Endothelial cell of umbilical vein (primary cell): Measurements from ENCODE around the gene PDE10A.

Experiments used
- CTCF ChIP-seq, 2 donors: IDR thresholded peaks; 1 replicate in 1 of 2; 2 replicates in 1 of 2; pipeline ENCODE4 v1.5.1; 2011; ENCODE audit warnings: low read length in 2 of 2, mild to moderate bottlenecking in 2 of 2, moderate library complexity in 2 of 2, control low read depth in 1 of 2, inconsistent platforms in 1 of 2, low read depth in 1 of 2; ENCODE audit not compliant: insufficient read depth in 1 of 2; ENCODE audit errors: extremely low read depth in 1 of 2
- POLR2A ChIP-seq: IDR thresholded peaks from 2 replicates; pipeline ENCODE4 v1.6.1; 2012; ENCODE audit warnings: low read depth, mild to moderate bottlenecking, control low read depth, low read length

DNA sequence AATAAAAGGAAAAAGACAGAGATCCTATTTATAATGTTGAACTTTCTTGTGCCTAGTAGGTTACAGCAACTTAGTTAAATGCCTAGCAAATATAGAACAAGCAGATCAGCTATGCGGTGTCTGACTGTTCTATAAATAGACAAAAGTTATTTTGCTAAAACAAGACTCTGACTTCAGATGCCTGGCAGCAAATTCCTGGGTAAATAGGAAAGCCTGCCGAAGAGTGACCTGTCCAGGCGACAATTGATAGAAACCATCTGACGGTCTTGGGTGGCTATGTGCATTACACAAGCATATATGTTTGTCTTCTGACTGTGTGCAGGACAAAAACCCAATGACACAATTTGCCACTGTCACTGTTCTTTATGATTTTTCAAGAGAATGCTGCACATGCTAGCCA, 38.0 kb upstream of the PDE10A start:
- TF ChIP-seq CTCF (IDR thresholded peaks at IDR 0.05; ENCODE audit: extremely low read depth in 1 of 2, insufficient read depth in 1 of 2, low read depth in 1 of 2, low read length in 2 of 2) = no peak
- TF ChIP-seq POLR2A = no peak
